Lower leg skin (tissue), 4 donors: ENCODE measurements around the gene PJA2. TPM values are rescaled to one million over a fixed set of nuclear protein-coding genes. Genes with fewer than 3 reads are reported as not detected.

Source experiments
- DNase-seq, 2 donors: peaks; one replicate each; pipeline ENCODE4 v3.0.0-alpha.2; 2019; ENCODE audit warnings: low spot score in 2 of 2
- H3K4me3 ChIP-seq: fragments of 200-600 bp; sonication (generic); 2 replicates; pipeline ENCODE4 v1.5.1; 2017; ENCODE audit warnings: mild to moderate bottlenecking, low read depth; ENCODE audit not compliant: poor library complexity, severe bottlenecking
- CTCF ChIP-seq, 3 donors: fragments of 450-650 bp; IDR thresholded peaks; one replicate each; pipeline ENCODE4 v1.5.1; 2016; ENCODE audit warnings: antibody characterized with exemption in 3 of 3, mild to moderate bottlenecking in 3 of 3, moderate library complexity in 2 of 3
- POLR2A ChIP-seq, 2 donors: fragments of 450-650 bp; IDR thresholded peaks; one replicate each; pipeline ENCODE4 v1.6.1; 2016 to 2017; ENCODE audit warnings: antibody characterized with exemption in 2 of 2, mild to moderate bottlenecking in 1 of 2, moderate library complexity in 1 of 2
- WGBS, 2 donors: methylation state at CpG; one replicate each; pipeline ENCODE4 v1.1.5; 2018; 5-methylcytosine and 5-hydroxymethylcytosine counted together
- intact Hi-C: fragments of 100-400 bp; cut with DNase I; formaldehyde crosslinking; loops from one replicate; pipeline ENCODE4 v1.15.0; 2023; ENCODE audit warnings: low total_unique reads
- total RNA-seq, 4 donors: library from RNA; depleted of rRNA; stranded (reverse); fragments of >200 nt; gene quantifications; one replicate each; pipeline ENCODE4 v1.1.0, GENCODE V29; 2016

PJA2 gene
- total RNA-seq, 4 donors from 2014 or later = 49.7 to 65.4 (median 54.8) TPM

- intact Hi-C loops = no loop called here
- no peak overlapping the region for H3K4me3 ChIP-seq
- DNase-seq = no peak
- WGBS, 2 donors = 30 to 35% methylated on average over 1 of the region's 1 CpG
- no peak for TF ChIP-seq POLR2A (IDR thresholded peaks at IDR 0.05)
- no peak for TF ChIP-seq CTCF (IDR thresholded peaks at IDR 0.05)
Measured at GRCh38 chr5:109406719-109407118, 3.1 kb downstream of the PJA2 start.

GRCh38 chr5:109404428-109404960 lies 5.3 kb downstream of the PJA2 start:
- TF ChIP-seq POLR2A (IDR thresholded peaks at IDR 0.05) (no peak), CTCF (IDR thresholded peaks at IDR 0.05) (no peak)
- DNase-seq = no peak
- H3K4me3 ChIP-seq = no peak overlapping the region
- intact Hi-C loops = no loop called here
- WGBS, 2 donors = 88 to 92% methylated on average over 6 of the region's 6 CpGs

GRCh38 chr5:109403469-109403868 lies 6.3 kb downstream of the PJA2 start:
- intact Hi-C loops = no loop called here
- H3K4me3 ChIP-seq = no peak overlapping the region
- 93 to 97% methylated on average over 5 of the region's 5 CpGs for WGBS, 2 donors
- TF ChIP-seq POLR2A (IDR thresholded peaks at IDR 0.05) = no peak
- TF ChIP-seq CTCF (IDR thresholded peaks at IDR 0.05) = no peak
- no peak for DNase-seq

- intact Hi-C loops = no loop called here
- H3K4me3 ChIP-seq = no peak overlapping the region
- no peak for DNase-seq
- TF ChIP-seq POLR2A (IDR thresholded peaks at IDR 0.05) (no peak), CTCF (IDR thresholded peaks at IDR 0.05) (no peak)
- WGBS, 2 donors = 83 to 87% methylated on average over 6 of the region's 6 CpGs
Measured at GRCh38 chr5:109399092-109399759, 10.5 kb downstream of the PJA2 start.

GRCh38 chr5:109396965-109397364 lies 12.8 kb downstream of the PJA2 start:
- WGBS, 2 donors = 98 to 100% methylated on average over 2 of the region's 2 CpGs
- intact Hi-C loops = no loop called here
- no peak overlapping the region for H3K4me3 ChIP-seq
- no peak for TF ChIP-seq CTCF (IDR thresholded peaks at IDR 0.05)
- TF ChIP-seq POLR2A (IDR thresholded peaks at IDR 0.05) = no peak
- no peak for DNase-seq

GRCh38 chr5:109394806-109395205 lies 15.0 kb downstream of the PJA2 start:
- 51 to 53% methylated on average over 3 of the region's 3 CpGs for WGBS, 2 donors
- no peak for DNase-seq
- intact Hi-C loops = loop anchor here (5.0 kb wide), 1 partner anchor 48 kb away; no protein-coding TSS in a partner anchor
- TF ChIP-seq CTCF (IDR thresholded peaks at IDR 0.05) = no peak
- TF ChIP-seq POLR2A (IDR thresholded peaks at IDR 0.05) = no peak
- H3K4me3 ChIP-seq = no peak overlapping the region
